IMR-90 (cell line): ENCODE results near the gene LRRC8B. TPM values are rescaled to one million over a fixed set of nuclear protein-coding genes. Genes with fewer than 3 reads are reported as not detected.

Experiments used
- ATAC-seq: fragments of 200-7000 bp; cut with Tn5 transposase; 2 replicates; pipeline ENCODE4 v1.9.1; 2020; ENCODE audit warnings: low read depth, mild to moderate bottlenecking, moderate library complexity
- BruUV-seq: library from RNA; stranded (reverse); fragments of 400-500 nt; replicated peaks from 2 replicates; lab custom pipeline; 2021; lab: Mats Ljungman, UMichigan
- CTCF ChIA-PET: fragments of 300-600 bp; formaldehyde crosslinking; extraction: SDS; loops from one replicate; lab custom pipeline; 2021; ENCODE audit warnings: antibody characterized with exemption; lab: Yijun Ruan, JAX
- POLR2A ChIA-PET: fragments of 300-600 bp; sonication (Branson Sonifier 250); formaldehyde crosslinking; loops from one replicate; lab custom pipeline; 2022; ENCODE audit warnings: antibody characterized with exemption; ENCODE audit not compliant: unreplicated experiment; lab: Charles Lee
- DNase-seq: peaks from one replicate; pipeline ENCODE4 v3.0.0; 2013
- H2AFZ ChIP-seq: replicated peaks from 2 replicates; pipeline ENCODE3; 2013; ENCODE audit warnings: low read length, mild to moderate bottlenecking; ENCODE audit not compliant: poor library complexity
- H2AK5ac ChIP-seq: 2 replicates; pipeline ENCODE4 v1.6.1; 2013; ENCODE audit warnings: low read depth, low read length, inconsistent platforms
- H2AK9ac ChIP-seq: replicated peaks from 2 replicates; pipeline ENCODE3; 2013; ENCODE audit warnings: mild to moderate bottlenecking, low read depth, low read length, moderate library complexity; ENCODE audit not compliant: poor library complexity
- H2BK120ac ChIP-seq: 2 replicates; pipeline ENCODE4 v1.6.1; 2013; ENCODE audit warnings: low read depth, low read length, inconsistent platforms
- H2BK15ac ChIP-seq: 3 replicates; pipeline ENCODE4 v1.6.1; 2013; ENCODE audit warnings: low read depth, low read length, inconsistent platforms
- H2BK20ac ChIP-seq: 2 replicates; pipeline ENCODE4 v1.6.1; 2013; ENCODE audit warnings: low read depth, mild to moderate bottlenecking, inconsistent platforms, low read length, moderate library complexity
- H2BK5ac ChIP-seq: 2 replicates; pipeline ENCODE4 v1.6.1; 2013; ENCODE audit warnings: mild to moderate bottlenecking, low read depth, low read length, inconsistent platforms; ENCODE audit not compliant: poor library complexity, severe bottlenecking
- H3K14ac ChIP-seq: replicated peaks from 2 replicates; pipeline ENCODE4 v1.6.1; 2013; ENCODE audit warnings: low read depth, low read length, inconsistent platforms
- H3K18ac ChIP-seq: 2 replicates; pipeline ENCODE4 v1.6.1; 2013; ENCODE audit warnings: low read depth, low read length, control low read depth
- H3K23ac ChIP-seq: 2 replicates; pipeline ENCODE4 v1.6.1; 2013; ENCODE audit warnings: low read depth, low read length, inconsistent platforms
- H3K27ac ChIP-seq: 2 replicates; pipeline ENCODE4 v1.5.1; 2013; ENCODE audit warnings: mild to moderate bottlenecking, control low read depth, low read length; ENCODE audit not compliant: insufficient read depth
- H3K27me3 ChIP-seq: 2 replicates; pipeline ENCODE4 v1.6.1; 2013; ENCODE audit warnings: low read length; ENCODE audit not compliant: control insufficient read depth, insufficient read depth
- H3K36me3 ChIP-seq: 2 replicates; pipeline ENCODE4 v1.6.1; 2013; ENCODE audit warnings: low read length, mixed read lengths; ENCODE audit not compliant: control insufficient read depth, insufficient read depth
- H3K4ac ChIP-seq: 2 replicates; pipeline ENCODE4 v1.6.1; 2013; ENCODE audit warnings: low read depth, low read length, inconsistent platforms
- H3K4me1 ChIP-seq: 2 replicates; pipeline ENCODE4 v1.6.1; 2013; ENCODE audit warnings: low read length, mixed read lengths; ENCODE audit not compliant: control insufficient read depth, insufficient read depth
- H3K4me2 ChIP-seq: 2 replicates; pipeline ENCODE4 v1.6.1; 2013; ENCODE audit warnings: low read depth, mild to moderate bottlenecking, control low read depth, low read length, moderate library complexity
- H3K4me3 ChIP-seq: 2 replicates; pipeline ENCODE4 v1.5.1; 2013; ENCODE audit warnings: low read depth, mild to moderate bottlenecking, control low read depth, low read length, moderate library complexity; ENCODE audit not compliant: insufficient read depth
- H3K56ac ChIP-seq: 2 replicates; pipeline ENCODE4 v1.6.1; 2013; ENCODE audit warnings: low read length, inconsistent platforms; ENCODE audit not compliant: insufficient read depth; ENCODE audit errors: extremely low read depth
- H3K79me1 ChIP-seq, 2 experiments: 2 replicates each; pipeline ENCODE4 v1.6.1; 2013; ENCODE audit warnings: low read length in 2 of 2, inconsistent platforms in 1 of 2, low read depth in 1 of 2
- H3K9ac ChIP-seq: 2 replicates; pipeline ENCODE4 v1.6.1; 2013; ENCODE audit warnings: low read depth, low read length, control low read depth
- H3K9me1 ChIP-seq: 2 replicates; pipeline ENCODE4 v1.6.1; 2013; ENCODE audit warnings: low read length, inconsistent platforms; ENCODE audit not compliant: insufficient read depth
- H3K9me3 ChIP-seq: 2 replicates; pipeline ENCODE4 v1.6.1; 2013; ENCODE audit warnings: low read length; ENCODE audit not compliant: control insufficient read depth, insufficient read depth
- H4K20me1 ChIP-seq: 2 replicates; pipeline ENCODE4 v1.6.1; 2013; ENCODE audit warnings: low read length, inconsistent platforms; ENCODE audit not compliant: insufficient read depth
- H4K5ac ChIP-seq: 2 replicates; pipeline ENCODE4 v1.6.1; 2013; ENCODE audit warnings: mild to moderate bottlenecking, low read depth, low read length, control low read depth
- H4K8ac ChIP-seq, 2 experiments: 2 replicates each; pipeline ENCODE4 v1.6.1; 2013; ENCODE audit warnings: low read depth in 2 of 2, low read length in 2 of 2, control low read depth in 1 of 2, inconsistent platforms in 1 of 2
- H4K91ac ChIP-seq: 2 replicates; pipeline ENCODE4 v1.6.1; 2013; ENCODE audit warnings: low read depth, low read length, inconsistent platforms; ENCODE audit not compliant: insufficient read depth
- CEBPB ChIP-seq: IDR thresholded peaks from 2 replicates; pipeline ENCODE4 v1.6.1; 2012; ENCODE audit warnings: low read depth, low read length, improper control_type of control experiment
- CHD1 ChIP-seq: IDR thresholded peaks from 2 replicates; pipeline ENCODE4 v1.6.1; 2012; ENCODE audit warnings: low read depth, low read length, improper control_type of control experiment
- FOS ChIP-seq: fragments of 150-350 bp; IDR thresholded peaks from 2 replicates; pipeline ENCODE4 v1.6.1; 2016; ENCODE audit warnings: low read depth, low read length
- MAFK ChIP-seq: IDR thresholded peaks from 2 replicates; pipeline ENCODE4 v1.6.1; 2012; ENCODE audit warnings: low read depth, low read length, improper control_type of control experiment
- MAZ ChIP-seq: IDR thresholded peaks from 2 replicates; pipeline ENCODE4 v1.6.1; 2012; ENCODE audit warnings: low read depth, mild to moderate bottlenecking, low read length, improper control_type of control experiment, moderate library complexity, borderline replicate concordance
- MXI1 ChIP-seq: IDR thresholded peaks from 2 replicates; pipeline ENCODE4 v1.6.1; 2012; ENCODE audit warnings: low read depth, mild to moderate bottlenecking, low read length, moderate library complexity, borderline replicate concordance
- POLR2A ChIP-seq: IDR thresholded peaks from 2 replicates; pipeline ENCODE4 v1.6.1; 2012; ENCODE audit warnings: mild to moderate bottlenecking, low read depth, low read length
- RCOR1 ChIP-seq: IDR thresholded peaks from 2 replicates; pipeline ENCODE4 v1.6.1; 2012; ENCODE audit warnings: mild to moderate bottlenecking, low read length, improper control_type of control experiment; ENCODE audit not compliant: insufficient replicate concordance
- SMC3 ChIP-seq: fragments of 150-350 bp; IDR thresholded peaks from 2 replicates; pipeline ENCODE4 v1.6.1; 2016; ENCODE audit warnings: low read depth, mild to moderate bottlenecking, antibody characterized with exemption, low read length, moderate library complexity
- WGBS, 2 experiments: methylation state at CpG; one replicate each; pipeline versions ENCODE4 v1.1.5 to v1.1.7; 2013; ENCODE audit warnings: missing lambda C conversion rate in 2 of 2; ENCODE audit not compliant: insufficient read length in 1 of 2; ENCODE audit errors: extremely low coverage in 2 of 2; 5-methylcytosine and 5-hydroxymethylcytosine counted together
- dilution Hi-C: fragments of 300-500 bp; cut with HindIII; formaldehyde crosslinking; loops from one replicate; pipeline ENCODE4 v1.14.3; 2018; ENCODE audit warnings: low sequenced_read_pairs; ENCODE audit not compliant: unreplicated experiment
- in situ Hi-C: fragments of 300-500 bp; cut with MboI; formaldehyde crosslinking; loops from 3 replicates; pipeline ENCODE4 v1.14.3; 2019; ENCODE audit warnings: low sequenced_read_pairs, inconsistent platforms, mixed read lengths
- intact Hi-C: fragments of 100-400 bp; cut with micrococcal nuclease; formaldehyde crosslinking; loops from 2 replicates; pipeline ENCODE4 v1.10.0; 2022
- polyA plus RNA-seq, 3 experiments: library from polyadenylated mRNA; depleted of rRNA; stranded (reverse); fragments of >200 nt; gene quantifications; 2 replicates each; pipeline ENCODE4 v1.2.3, GENCODE V29; 2012; ENCODE audit warnings: low replicate concordance in 1 of 3
- total RNA-seq: library from RNA; depleted of rRNA; stranded (reverse); fragments of >200 nt; gene quantifications from 2 replicates; pipeline ENCODE4 v1.2.3, GENCODE V29; 2012
- TF ChIP-seq, protein P1 (sequence below): conservative IDR thresholded peaks from 2 replicates; pipeline ENCODE4 v1.5.1; 2012; ENCODE audit warnings: mild to moderate bottlenecking, low read depth, low read length, improper control_type of control experiment
- TF ChIP-seq, protein P2 (sequence below): fragments of 150-350 bp; IDR thresholded peaks from 2 replicates; pipeline ENCODE4 v1.6.1; 2017; ENCODE audit warnings: mild to moderate bottlenecking, antibody characterized with exemption, low read length, low read depth
- TF ChIP-seq, protein P3 (sequence below): fragments of 150-350 bp; IDR thresholded peaks from 2 replicates; pipeline ENCODE4 v1.6.1; 2016; ENCODE audit warnings: low read depth, mild to moderate bottlenecking, low read length, moderate library complexity, borderline replicate concordance

Gene LRRC8B
- total and polyA plus RNA-seq, 2 of the 4 experiments (the other 2 are of a cell fraction): 0.74 to 1.8 TPM

DNA sequence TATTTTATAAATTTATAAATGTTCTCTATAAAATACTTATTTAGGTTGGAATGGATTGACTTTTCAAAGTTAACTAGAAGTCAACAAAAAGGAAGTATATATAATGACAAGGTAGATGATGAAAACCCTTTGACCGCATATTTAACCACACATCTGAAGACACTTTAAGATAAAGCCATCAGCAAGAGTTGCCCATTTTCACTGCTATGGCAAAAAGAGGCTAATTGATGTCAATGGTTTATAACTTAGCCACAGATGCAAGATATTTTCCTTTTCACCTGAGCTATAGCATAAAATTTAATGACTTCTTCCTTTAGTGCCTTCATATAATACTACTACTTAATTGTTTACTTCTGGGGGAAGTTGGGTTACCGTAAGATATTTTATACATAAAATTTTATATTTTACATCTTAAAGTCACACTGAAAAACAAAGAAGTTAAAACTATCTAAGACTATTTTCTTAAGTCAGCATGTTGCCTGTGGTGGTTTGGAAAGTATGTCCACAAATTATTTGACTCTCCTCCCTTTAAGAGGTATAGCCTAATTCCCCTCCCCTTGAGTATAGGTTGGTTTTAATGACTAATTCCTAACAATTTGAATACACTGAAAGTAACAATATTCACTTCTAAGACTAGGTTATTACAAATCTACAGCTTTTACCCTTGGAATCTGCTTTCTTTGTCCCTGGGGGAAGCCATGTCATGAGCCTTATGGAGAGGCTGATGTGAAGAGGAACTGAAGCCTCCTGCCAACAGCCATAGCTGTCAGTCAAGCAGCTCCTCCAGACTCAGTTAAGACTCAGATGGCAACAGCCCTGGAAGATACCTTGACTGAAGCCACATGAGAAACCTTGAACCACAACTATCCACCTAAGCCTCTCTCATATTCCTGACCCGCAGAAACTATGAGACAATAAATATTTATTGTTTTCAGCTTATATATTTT lies 40.3 kb upstream of the LRRC8B start (continued):
- TF ChIP-seq MAFK: no peak
- TF ChIP-seq CEBPB: no peak

DNA sequence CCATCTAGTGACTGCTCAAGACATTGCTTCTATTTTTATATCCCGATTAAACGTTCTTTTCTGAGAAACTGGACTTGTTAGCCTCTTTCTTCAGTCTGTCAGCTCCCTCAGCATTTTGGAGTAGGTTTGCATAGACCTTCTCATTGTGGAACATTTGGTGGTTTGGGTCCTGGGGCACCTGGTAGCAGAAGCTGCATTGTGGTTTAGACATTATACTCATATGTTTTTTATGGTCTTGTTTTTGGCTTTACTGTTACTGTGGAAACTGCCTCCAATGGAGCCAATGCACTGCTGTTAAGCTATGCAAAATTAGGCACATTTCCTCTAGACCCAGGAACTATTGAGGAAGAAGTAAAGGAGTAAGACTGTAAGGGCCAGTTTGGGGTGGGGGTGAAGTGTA lies 36.7 kb upstream of the LRRC8B start:
- Histone ChIP-seq H4K5ac (no peak overlapping the region), H4K20me1 (no peaks in the 10 kb centered on the region), H3K4me3 (no peak overlapping the region), H2AK5ac (no peak overlapping the region), H3K18ac (no peak overlapping the region), H2BK20ac (no peak overlapping the region), H3K14ac (no peak overlapping the region), H3K4ac (no peak overlapping the region), H3K79me1 (no peaks in the 10 kb centered on the region), H3K36me3 (no peaks in the 10 kb centered on the region), H3K9me1 (no peaks in the 10 kb centered on the region), H3K27me3 (peaks cover 7% of the 10 kb centered on the region), H4K8ac (no peak overlapping the region), H2AFZ (no peak overlapping the region), H4K91ac (no peak overlapping the region), H2BK5ac (no peak overlapping the region), H2BK120ac (no peak overlapping the region), H3K56ac (no peak overlapping the region), H3K23ac (no peak overlapping the region), H3K9ac (no peak overlapping the region), H2AK9ac (no peak overlapping the region), H3K4me2 (no peak overlapping the region), H3K4me1 (no peaks in the 10 kb centered on the region), H3K9me3 (no peaks in the 10 kb centered on the region), H2BK15ac (no peak overlapping the region), H3K27ac (no peak overlapping the region)
- dilution Hi-C loops: loop anchor here (25.0 kb wide), 1 partner anchor 99 kb away; no protein-coding TSS in a partner anchor
- DNase-seq: no peak
- no CpG with 5 or more reads among the region's 2 CpGs for WGBS, 2 experiments
- ChIA-PET CTCF (no interaction called here), POLR2A (no interaction called here)
- intact Hi-C loops: no loop called here
- in situ Hi-C loops: loop anchor here (10.0 to 25.0 kb wide), 2 partner anchors 277 to 499 kb away; partner anchors contain the start of gene ZNF326
- no peak for ATAC-seq
- no TSS peak for BruUV-seq
- TF ChIP-seq POLR2A (no peak), MAZ (no peak), RCOR1 (no peak), SMC3 (no peak), CHD1 (no peak), FOS (no peak), MXI1 (no peak)
- TF ChIP-seq, protein P1, sequence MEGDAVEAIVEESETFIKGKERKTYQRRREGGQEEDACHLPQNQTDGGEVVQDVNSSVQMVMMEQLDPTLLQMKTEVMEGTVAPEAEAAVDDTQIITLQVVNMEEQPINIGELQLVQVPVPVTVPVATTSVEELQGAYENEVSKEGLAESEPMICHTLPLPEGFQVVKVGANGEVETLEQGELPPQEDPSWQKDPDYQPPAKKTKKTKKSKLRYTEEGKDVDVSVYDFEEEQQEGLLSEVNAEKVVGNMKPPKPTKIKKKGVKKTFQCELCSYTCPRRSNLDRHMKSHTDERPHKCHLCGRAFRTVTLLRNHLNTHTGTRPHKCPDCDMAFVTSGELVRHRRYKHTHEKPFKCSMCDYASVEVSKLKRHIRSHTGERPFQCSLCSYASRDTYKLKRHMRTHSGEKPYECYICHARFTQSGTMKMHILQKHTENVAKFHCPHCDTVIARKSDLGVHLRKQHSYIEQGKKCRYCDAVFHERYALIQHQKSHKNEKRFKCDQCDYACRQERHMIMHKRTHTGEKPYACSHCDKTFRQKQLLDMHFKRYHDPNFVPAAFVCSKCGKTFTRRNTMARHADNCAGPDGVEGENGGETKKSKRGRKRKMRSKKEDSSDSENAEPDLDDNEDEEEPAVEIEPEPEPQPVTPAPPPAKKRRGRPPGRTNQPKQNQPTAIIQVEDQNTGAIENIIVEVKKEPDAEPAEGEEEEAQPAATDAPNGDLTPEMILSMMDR: no peak
- TF ChIP-seq, protein P2, sequence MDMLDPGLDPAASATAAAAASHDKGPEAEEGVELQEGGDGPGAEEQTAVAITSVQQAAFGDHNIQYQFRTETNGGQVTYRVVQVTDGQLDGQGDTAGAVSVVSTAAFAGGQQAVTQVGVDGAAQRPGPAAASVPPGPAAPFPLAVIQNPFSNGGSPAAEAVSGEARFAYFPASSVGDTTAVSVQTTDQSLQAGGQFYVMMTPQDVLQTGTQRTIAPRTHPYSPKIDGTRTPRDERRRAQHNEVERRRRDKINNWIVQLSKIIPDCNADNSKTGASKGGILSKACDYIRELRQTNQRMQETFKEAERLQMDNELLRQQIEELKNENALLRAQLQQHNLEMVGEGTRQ: no peak
- TF ChIP-seq, protein P3, sequence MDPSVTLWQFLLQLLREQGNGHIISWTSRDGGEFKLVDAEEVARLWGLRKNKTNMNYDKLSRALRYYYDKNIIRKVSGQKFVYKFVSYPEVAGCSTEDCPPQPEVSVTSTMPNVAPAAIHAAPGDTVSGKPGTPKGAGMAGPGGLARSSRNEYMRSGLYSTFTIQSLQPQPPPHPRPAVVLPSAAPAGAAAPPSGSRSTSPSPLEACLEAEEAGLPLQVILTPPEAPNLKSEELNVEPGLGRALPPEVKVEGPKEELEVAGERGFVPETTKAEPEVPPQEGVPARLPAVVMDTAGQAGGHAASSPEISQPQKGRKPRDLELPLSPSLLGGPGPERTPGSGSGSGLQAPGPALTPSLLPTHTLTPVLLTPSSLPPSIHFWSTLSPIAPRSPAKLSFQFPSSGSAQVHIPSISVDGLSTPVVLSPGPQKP: no peak
